GM12865 (cell line): ENCODE measurements around the gene ITPR1.

ENCODE experiments used
- DNase-seq: peaks from one replicate; pipeline ENCODE4 v3.0.0; 2010; ENCODE audit warnings: low read depth
- H3K4me3 ChIP-seq: 2 replicates; pipeline ENCODE4 v1.5.1; 2011; ENCODE audit warnings: mild to moderate bottlenecking, low read depth, low read length, control low read depth
- TF ChIP-seq, protein P1 (sequence below): IDR thresholded peaks from 2 replicates; pipeline ENCODE4 v1.5.1; 2011; ENCODE audit warnings: low read length, control low read depth, low read depth, inconsistent platforms; ENCODE audit not compliant: insufficient read depth; ENCODE audit errors: missing control alignments

Gene ITPR1

DNA sequence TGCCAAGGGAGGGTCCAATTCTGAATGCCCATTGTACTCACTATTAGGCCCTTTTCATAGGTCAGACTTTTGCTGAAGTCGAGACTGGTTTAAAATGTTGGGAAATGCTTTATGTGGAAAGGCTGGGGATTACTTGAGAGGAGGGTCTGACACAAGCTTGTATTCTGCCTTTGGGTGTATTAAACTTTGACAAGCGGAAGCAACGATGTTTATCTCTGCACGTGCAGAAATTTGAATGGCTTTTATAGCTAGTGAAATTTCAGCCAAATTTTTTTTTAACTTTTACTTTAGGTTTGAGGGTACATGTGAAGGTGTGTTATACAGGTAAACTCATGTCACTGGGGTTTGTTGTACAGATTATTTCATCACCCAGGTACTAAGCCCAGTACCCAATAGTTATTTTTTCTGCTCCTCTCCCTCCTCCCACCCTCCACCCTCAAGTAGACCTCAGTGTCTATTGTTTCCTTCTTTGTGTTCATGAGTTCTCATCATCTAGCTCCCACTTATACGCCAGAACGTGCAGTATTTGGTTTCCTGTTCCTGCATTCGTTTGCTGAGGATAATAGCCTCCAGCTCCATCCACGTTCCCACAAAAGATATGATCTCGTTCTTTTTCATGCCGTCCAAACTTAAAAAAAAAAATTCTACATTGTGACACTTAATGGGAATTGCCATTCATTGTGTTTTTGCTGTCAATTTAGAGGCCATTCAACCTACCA lies 263.1 kb downstream of the ITPR1 start:
- H3K4me3 ChIP-seq = no peak overlapping the region
- no peak for DNase-seq
- TF ChIP-seq, protein P1, sequence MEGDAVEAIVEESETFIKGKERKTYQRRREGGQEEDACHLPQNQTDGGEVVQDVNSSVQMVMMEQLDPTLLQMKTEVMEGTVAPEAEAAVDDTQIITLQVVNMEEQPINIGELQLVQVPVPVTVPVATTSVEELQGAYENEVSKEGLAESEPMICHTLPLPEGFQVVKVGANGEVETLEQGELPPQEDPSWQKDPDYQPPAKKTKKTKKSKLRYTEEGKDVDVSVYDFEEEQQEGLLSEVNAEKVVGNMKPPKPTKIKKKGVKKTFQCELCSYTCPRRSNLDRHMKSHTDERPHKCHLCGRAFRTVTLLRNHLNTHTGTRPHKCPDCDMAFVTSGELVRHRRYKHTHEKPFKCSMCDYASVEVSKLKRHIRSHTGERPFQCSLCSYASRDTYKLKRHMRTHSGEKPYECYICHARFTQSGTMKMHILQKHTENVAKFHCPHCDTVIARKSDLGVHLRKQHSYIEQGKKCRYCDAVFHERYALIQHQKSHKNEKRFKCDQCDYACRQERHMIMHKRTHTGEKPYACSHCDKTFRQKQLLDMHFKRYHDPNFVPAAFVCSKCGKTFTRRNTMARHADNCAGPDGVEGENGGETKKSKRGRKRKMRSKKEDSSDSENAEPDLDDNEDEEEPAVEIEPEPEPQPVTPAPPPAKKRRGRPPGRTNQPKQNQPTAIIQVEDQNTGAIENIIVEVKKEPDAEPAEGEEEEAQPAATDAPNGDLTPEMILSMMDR = no peak

GRCh38 chr3:4756855-4757574 lies 263.9 kb downstream of the ITPR1 start:
- H3K4me3 ChIP-seq = no peak overlapping the region
- TF ChIP-seq, protein P1 = no peak
- DNase-seq = no peak

DNA sequence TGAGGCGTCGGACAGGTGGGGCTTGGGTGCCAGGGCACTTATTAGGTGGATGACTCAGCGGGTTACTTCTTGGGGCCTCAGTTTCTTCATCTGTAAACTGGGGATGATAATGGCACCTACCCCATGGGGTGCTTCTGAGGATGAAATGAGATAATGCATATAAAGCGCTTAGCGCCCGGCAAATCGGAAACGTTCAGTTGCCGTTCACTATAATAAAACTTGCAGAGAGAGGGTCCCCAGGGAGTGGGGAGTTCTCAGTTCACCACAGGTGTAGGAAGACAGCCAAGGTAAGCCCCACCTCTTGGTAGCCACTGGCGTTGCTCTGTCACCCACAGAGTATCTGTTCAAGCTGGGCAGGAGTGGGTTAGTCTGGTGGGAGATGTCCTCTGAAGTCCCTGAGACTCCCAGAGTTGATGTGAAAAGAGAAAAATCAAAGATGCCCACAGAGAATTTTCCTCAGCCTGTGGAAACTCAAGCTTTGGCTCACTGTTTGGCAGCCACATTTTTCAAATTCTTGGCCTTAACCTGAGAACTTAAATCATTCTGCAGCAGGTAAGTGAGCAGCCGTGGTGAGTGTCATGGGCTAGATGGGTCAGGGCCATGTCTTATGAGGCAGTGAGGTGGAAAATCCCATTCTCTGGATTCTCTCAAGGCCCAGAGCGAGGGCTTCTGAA lies 264.6 kb downstream of the ITPR1 start:
- H3K4me3 ChIP-seq = no peak overlapping the region
- TF ChIP-seq, protein P1 = no peak
- DNase-seq = no peak

DNA sequence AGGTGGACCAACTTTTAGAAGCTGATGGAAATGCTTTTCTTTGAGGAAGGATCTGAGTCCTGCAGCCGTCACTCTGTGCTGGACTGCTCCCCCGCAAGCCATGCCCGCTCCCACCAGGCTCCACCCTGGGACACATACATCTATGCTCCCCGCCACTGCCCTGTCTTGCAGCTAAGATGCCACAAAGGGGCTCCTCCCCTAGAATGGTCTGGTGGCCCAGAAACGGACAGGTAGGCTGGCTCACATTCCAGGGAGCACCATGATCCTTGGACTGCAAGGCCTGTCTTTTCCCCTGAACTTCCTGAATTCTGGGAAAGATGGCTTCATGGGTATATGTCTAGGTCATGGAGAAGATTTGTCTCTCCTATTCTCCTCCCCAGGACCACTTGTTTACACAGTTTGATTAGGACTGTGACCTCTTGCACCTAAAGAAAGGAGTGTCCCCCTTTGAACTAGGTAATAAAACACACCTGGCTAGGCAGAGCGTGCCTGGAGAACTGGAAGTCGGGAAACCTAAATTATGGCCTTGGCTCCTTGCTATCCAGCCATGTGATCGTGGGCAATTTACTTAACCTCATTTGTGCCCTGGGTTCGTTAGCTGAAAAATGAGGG lies 265.2 kb downstream of the ITPR1 start:
- TF ChIP-seq, protein P1 = no peak
- H3K4me3 ChIP-seq = no peak overlapping the region
- DNase-seq = no peak

DNA sequence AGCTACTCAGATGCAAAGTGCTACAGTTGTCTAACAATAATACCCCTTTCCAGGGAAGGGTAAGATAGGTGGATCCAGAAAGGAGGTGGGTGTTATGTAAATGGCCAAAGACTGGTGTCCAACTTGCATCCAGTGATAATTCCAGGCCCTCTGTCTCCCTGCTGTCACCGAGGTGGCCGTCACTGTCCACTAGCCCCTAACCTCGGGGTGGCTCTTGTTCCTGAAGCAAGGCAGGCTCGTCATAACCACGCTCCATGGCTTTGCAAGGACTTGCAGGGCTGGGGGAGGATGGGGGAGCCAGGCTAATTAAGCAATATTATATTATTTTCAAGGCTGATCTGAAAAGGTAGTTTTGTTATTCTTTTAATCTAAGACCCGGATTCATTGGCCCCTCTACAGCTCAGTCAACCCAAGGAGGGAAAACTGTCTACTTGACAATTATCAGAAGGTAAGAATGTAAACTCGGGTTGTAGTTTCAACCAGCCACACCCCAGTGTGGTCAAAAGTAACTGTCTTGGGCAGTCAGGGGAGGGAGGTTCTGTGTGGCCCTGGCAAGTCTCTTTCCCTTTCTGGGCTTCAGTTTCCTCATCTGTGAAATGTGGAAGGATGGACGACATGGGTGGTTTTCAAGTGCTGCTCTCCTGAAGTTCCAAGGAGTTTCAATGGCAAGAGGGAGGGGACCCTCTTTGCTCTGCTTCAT lies 266.0 kb downstream of the ITPR1 start:
- DNase-seq = no peak
- H3K4me3 ChIP-seq = no peak overlapping the region
- TF ChIP-seq, protein P1 = no peak

GRCh38 chr3:4759689-4760312 lies 266.7 kb downstream of the ITPR1 start:
- DNase-seq = no peak
- H3K4me3 ChIP-seq = no peak overlapping the region
- TF ChIP-seq, protein P1 = no peak
